ENCODE data around the gene C1RL. TPM values are rescaled to one million over a fixed set of nuclear protein-coding genes. Genes with fewer than 3 reads are reported as not detected.

C1RL gene
- total RNA-seq, 1 donor from 2014 or later: 8.1 TPM

GRCh38 chr12:7150356-7150755, 41.3 kb upstream of the C1RL start:
- H3K9me3 ChIP-seq (replicated peaks): no peaks in the 10 kb centered on the region
- H3K36me3 ChIP-seq: peaks cover 13% of the 10 kb centered on the region
- no peak for TF ChIP-seq CTCF (IDR thresholded peaks at IDR 0.05; ENCODE audit: borderline replicate concordance)
- intact Hi-C loops (cut with micrococcal nuclease): no loop called here
- no peak overlapping the region for H3K27ac ChIP-seq (replicated peaks)
- H3K27me3 ChIP-seq (ENCODE audit: low read depth): no peaks in the 10 kb centered on the region
- no peak overlapping the region for H3K4me3 ChIP-seq
- H3K4me1 ChIP-seq: no peaks in the 10 kb centered on the region
- no peak for DNase-seq

GRCh38 chr12:7146906-7147305, 37.9 kb upstream of the C1RL start:
- Histone ChIP-seq H3K9me3 (replicated peaks) (no peaks in the 10 kb centered on the region), H3K36me3 (peaks cover 13% of the 10 kb centered on the region), H3K4me3 (no peak overlapping the region), H3K4me1 (no peaks in the 10 kb centered on the region), H3K27me3 (ENCODE audit: low read depth) (no peaks in the 10 kb centered on the region), H3K27ac (replicated peaks) (no peak overlapping the region)
- intact Hi-C loops (cut with micrococcal nuclease): no loop called here
- DNase-seq: no peak
- TF ChIP-seq CTCF (IDR thresholded peaks at IDR 0.05; ENCODE audit: borderline replicate concordance): no peak

GRCh38 chr12:7146228-7146627, 37.2 kb upstream of the C1RL start:
- intact Hi-C loops (cut with micrococcal nuclease): no loop called here
- Histone ChIP-seq H3K36me3 (peaks cover 10% of the 10 kb centered on the region), H3K4me1 (no peaks in the 10 kb centered on the region), H3K4me3 (no peak overlapping the region), H3K27me3 (ENCODE audit: low read depth) (no peaks in the 10 kb centered on the region), H3K27ac (replicated peaks) (no peak overlapping the region), H3K9me3 (replicated peaks) (no peaks in the 10 kb centered on the region)
- no peak for DNase-seq
- TF ChIP-seq CTCF (IDR thresholded peaks at IDR 0.05; ENCODE audit: borderline replicate concordance): no peak

GRCh38 chr12:7145671-7146070, 36.7 kb upstream of the C1RL start:
- Histone ChIP-seq H3K4me3 (no peak overlapping the region), H3K27ac (replicated peaks) (no peak overlapping the region), H3K4me1 (no peaks in the 10 kb centered on the region), H3K9me3 (replicated peaks) (no peaks in the 10 kb centered on the region), H3K36me3 (peaks cover 10% of the 10 kb centered on the region), H3K27me3 (ENCODE audit: low read depth) (no peaks in the 10 kb centered on the region)
- TF ChIP-seq CTCF (IDR thresholded peaks at IDR 0.05; ENCODE audit: borderline replicate concordance): no peak
- DNase-seq: no peak
- intact Hi-C loops (cut with micrococcal nuclease): no loop called here

GRCh38 chr12:7144414-7145120, 35.6 kb upstream of the C1RL start:
- no peaks in the 10 kb centered on the region for H3K27me3 ChIP-seq (ENCODE audit: low read depth)
- DNase-seq: no peak
- no peaks in the 10 kb centered on the region for H3K9me3 ChIP-seq (replicated peaks)
- intact Hi-C loops (cut with micrococcal nuclease): no loop called here
- H3K36me3 ChIP-seq: peaks cover 8% of the 10 kb centered on the region
- no peak overlapping the region for H3K27ac ChIP-seq (replicated peaks)
- H3K4me3 ChIP-seq: no peak overlapping the region
- H3K4me1 ChIP-seq: no peaks in the 10 kb centered on the region
- TF ChIP-seq CTCF (IDR thresholded peaks at IDR 0.05; ENCODE audit: borderline replicate concordance): peak; percentile 63
